ENCODE data around the gene TYSND1.
"Not testable (repeated sequence)": the region's sequence is repeated elsewhere in the genome, so short reads cannot be mapped to it uniquely, and the experiment has no call there.

Gene TYSND1

GRCh38 chr10:70162892-70163201 is 16.3 kb upstream of the TYSND1 start:
- DNase-seq, result no peak

DNA sequence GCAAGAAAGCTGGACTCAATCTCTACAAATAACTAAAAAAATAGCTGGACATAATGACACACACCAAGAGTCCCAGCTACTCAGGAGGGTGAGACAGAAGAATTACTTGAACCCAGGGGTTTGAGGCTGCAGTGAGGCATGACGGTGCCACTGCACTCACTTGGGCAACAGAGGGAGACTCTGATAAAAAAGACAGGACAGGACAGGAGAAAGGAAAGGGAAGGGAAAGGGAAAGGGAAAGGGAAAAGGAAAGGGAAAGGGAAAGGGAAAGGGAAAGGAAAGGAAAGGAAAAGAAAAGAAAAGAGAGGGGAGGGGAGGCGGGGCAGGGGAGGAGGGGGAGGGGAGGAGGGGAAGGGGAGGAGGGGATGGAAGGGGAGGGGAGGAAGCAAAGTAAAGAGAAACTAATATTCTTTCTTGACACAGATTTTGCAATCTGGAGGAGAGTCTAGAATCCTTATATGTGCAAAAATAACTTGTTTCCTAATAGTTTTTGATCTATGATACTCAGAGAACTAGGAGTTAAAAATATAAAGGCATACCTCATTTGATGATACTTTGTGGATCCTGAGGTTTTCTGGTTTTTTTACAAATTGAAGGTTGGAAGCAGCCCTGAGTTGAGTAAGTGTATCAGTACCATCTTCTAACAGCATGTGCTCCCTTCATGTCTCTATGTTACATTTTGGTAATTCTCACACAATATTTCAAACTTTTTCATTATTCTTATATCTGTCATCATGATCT is 15.8 kb upstream of the TYSND1 start:
- no peak for DNase-seq

GRCh38 chr10:70160798-70161197 is 14.3 kb upstream of the TYSND1 start:
- DNase-seq, result no peak

- not testable (repeated sequence) for DNase-seq
Measured at GRCh38 chr10:70159366-70159765, 12.9 kb upstream of the TYSND1 start.

DNA sequence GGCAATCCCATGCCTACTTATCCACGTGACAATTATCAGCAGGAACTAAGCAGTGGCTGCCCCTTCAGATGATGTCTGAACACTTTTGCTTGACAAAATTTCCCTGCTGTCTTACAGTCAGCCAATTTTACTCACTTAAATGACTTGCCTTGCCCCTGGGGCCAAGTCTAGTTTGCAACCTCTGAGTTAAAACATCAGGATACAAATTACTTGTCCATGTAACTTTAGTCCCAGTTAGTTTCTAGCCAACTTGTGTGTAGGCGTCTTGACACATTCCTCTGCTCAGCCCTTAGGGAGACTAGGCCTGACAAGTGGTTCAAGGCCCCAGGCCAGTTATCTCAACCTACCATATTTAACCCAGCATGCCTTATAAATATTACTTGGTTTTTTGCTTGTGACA is 11.6 kb upstream of the TYSND1 start:
- no peak for DNase-seq

GRCh38 chr10:70155255-70155838 is 8.8 kb upstream of the TYSND1 start:
- no peak for DNase-seq

DNA sequence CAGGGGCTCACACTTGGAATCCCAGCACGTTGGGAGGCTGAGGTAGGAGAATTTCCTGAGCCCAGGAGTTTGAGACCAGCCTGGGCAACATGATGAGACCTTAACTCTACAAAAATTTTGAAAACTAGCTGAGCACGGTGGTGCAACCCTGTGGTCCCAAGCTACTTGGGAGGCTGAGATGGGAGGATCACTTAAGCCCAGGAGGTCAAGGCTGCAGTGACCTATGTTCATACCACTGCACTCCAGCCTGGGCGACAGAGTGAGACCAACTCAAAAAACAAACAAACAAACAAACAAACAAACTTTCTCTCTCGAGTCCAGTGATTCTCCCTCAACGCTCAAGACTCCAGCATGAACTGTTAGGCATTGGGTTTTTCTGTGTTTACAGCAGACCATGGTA is 2.0 kb upstream of the TYSND1 start:
- no peak for DNase-seq

- no peak for DNase-seq
Measured at GRCh38 chr10:70147259-70147625, 742 bp upstream of the TYSND1 start.

- no peak for DNase-seq
Measured at GRCh38 chr10:70145666-70146488, 623 bp downstream of the TYSND1 start.

- no peak for DNase-seq
Measured at GRCh38 chr10:70145166-70145665, 1.3 kb downstream of the TYSND1 start.

DNA sequence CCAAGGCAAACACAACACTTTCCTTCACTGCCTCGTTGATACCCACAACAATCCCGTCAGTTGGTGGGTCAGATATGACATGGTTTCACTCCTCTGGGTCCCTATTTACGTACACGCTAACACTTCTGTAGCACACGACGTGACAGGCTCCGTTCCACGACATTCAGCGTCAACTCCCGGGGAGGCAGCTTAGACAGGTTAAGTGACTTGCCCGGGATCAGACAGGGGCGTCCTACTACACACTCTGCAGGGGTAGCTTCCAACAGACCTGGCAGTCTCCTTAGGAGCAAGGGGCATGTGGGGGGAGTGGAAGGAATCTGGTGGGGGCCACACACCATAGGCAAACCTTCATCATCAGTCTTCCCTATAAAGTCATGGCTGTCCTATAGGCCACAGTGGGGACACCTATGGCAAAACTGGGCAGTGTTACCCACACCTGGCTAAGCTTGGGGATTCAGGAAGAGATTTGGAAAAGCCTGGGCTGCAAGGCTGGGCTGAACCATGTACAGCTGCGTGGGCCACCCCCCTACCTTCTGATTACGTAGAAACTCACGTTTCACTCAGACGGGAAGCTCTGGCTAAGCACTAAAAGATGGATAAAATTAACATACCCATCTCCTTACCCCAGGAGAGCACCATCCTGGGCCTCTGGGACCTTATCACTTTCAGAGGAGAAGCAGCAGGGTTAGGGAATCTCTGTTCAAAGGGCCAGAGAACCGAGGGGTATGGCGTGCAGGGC is 2.0 kb downstream of the TYSND1 start:
- DNase-seq, result no peak

DNA sequence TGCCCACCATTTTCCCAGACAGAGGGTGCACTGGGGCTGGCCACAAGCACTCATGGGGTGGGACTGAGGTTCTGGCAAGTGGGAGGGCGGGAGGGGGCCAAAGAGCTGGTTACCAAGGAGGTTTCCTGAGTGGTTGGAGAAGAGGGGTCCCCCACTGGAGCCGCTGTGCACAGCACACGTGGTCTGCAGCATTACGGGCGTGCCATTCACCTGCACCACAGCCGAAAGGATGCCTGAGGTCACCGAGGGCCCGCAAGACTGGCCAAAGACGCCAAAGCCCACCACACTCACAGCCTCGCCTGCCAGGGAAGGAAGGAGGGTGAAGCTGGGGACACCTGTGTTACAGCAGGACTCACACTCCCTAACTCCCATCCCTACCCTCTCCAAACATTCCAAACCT is 3.9 kb downstream of the TYSND1 start:
- DNase-seq, result no peak

DNA sequence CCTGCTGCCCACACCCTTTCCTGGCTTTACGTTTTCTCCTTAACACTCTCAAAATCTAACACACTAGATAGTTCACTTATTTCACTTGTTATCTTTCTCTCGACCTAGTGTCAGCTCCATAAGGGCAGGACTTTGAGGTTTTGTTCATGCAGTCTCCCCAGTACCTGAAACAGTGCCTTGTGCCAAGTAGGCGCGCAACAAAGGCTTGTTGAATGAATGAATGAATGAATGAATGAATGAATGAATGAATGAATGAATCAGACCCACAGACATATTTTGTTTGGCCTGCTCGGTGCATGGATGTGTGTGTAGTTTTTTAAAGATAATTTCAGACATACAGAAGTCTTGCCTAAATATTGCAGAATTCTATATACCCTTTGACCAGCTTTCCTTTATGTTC is 6.2 kb downstream of the TYSND1 start:
- no peak for DNase-seq

GRCh38 chr10:70139997-70140250 is 6.6 kb downstream of the TYSND1 start:
- DNase-seq, result no peak

DNA sequence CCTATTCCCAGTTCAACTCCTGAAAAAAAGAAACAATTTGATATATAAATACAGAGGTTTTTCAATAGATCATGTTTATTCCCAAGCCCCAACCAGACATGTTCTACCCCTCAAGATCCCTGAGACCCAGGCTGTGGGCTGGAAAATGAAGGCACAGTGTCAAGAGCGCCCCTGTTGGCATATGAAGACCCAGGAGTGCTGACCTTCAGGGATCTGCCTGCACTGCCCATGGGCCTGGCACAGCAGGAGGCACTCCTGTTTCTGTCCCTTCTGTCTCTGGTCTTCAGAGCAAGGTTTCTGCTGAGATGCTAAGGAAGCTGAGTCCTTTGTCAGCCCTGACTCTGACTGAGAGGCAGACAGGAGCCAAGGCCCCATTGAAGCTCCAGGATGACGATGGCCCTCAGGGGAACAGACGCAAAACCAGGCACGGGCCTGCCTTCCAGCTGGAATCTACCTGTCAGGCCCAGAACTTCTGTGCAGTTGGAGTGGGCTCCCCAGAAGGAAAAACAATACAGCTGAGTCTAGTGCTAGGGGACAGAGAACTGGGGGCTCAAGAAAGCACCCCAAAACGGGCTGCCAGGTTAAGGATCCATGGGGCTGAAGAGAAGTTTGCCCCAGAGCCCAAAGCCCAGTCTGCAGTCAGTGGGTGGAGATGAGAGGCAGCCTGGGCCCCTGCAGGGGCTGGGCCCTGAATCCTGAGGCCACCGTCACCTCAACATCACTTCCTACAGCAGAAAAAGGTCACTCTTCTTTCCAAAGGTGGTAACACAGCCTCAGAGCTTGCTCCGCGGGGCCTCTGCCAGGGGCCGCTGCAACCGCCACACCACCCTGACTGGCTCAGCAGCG is 7.1 kb downstream of the TYSND1 start:
- DNase-seq, result no peak

DNA sequence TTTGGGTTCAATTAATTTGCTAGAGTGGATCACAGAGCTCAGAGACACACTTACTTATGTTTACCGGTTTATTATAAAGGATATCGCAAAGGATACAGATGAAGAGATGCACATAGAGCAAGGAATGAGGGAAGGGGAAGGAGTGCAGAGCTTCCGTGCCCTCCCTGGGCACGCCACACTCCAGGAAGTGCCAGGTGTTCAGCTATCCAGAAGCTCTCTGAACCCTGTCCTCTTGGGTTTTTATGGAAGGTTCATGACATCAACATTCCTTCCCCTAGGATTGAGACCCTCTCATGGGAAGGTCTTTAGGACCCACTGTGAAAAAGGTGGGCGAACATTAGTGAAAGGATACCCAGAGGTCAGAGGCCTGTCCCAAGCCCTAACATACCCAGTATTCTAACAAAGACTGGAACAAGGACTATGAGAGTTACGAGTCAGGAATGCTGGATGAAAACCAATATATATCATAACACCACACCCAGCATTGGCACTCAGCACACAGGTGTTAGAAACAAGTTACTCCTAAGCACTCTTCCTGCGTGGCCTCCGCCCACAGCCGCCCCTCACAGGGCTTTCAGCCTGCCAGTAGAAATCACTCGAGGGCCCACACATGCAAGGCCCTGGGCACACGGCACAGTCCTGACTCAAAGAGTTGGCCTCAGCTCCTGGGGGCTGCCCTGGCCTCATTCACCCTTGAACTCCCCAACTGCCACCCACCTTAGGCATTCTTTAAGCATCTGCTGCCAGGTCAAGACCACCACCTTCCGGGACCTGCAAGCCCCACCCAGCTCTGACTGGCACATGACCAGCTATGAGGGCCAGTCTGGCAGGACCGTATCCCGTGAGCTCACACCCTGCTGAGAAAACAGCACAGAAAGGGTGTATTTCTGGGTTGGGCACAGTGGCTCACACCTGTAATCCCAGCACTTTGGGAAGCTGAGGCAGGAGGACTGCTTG is 8.3 kb downstream of the TYSND1 start:
- DNase-seq, result no peak

- DNase-seq, result no peak
Measured at GRCh38 chr10:70137135-70137534, 9.4 kb downstream of the TYSND1 start.

- DNase-seq, result no peak
Measured at GRCh38 chr10:70135684-70136083, 10.8 kb downstream of the TYSND1 start.

DNA sequence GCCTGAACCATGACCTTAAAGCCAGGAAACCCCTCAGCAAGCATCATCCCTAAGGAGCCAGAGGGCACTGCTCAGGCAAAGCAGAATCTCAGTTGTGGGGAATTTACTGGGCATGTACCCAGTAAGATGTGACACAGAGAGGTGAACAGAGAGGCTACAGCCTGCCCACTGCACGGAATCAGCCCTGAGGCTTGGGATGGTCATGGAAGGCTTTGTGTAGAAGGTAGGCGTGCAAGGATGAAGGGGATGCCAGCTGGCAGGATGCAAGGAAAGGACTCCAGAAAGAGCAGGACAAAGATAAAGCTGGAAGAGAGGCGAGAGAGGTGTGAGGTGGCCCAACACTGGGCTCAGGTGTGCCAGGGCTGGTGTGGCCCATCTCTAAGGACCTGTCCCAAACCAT is 11.5 kb downstream of the TYSND1 start:
- DNase-seq, result no peak

DNA sequence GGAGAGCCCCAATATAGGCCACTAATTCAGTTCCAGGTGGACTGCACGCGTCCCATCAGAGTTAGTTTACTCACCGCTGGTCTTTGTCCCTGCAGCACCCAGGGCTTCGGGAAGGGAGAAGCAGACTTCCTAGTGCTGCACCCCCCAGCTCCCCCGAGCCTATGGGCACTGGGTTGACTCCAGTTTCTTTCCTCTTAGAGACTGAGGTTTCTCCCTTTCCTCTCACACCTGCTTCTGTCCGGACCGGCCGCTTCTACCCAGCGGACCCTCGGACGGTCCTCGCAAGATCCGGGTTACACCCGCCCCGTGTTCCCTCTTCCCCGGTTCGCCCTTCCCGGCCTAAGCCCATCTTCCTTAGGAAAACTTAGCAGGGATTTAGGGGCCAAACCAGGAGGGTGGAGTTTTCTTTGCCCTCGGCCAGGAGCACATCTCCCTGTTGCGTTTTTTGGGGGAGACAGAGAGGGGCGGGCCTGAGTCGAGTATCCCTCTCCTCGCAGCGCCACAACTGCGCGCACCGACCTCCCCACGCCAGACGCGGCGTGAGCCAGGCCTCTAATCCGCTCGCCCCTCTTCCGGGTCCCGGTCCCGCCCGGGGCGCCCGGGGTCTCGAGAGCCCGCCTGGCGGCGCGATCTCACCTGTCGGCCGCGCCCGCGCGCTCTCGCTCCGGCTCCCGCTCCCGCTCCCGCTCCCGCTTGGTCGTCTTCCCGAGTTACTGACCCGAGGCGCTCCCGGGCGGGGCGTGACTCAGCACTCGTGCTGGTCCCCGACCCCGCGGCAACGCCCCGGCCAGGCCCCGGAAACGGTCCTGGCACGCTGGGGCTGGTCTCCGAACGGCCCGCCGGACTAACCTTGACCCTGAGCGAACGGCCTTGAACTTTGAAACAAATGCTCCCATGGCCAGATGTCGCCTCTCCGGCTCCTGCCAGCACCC is 14.1 kb downstream of the TYSND1 start, which contains the start of gene AIFM2:
Gene AIFM2 (minus strand): TSS at position 728 of the 932 bp plus-strand sequence. CDS start 8,741 bp downstream, outside the sequence.
- DNase-seq, result no peak

Data from NCI-H1694 (cell line).